Measurements from ENCODE around the gene SMYD3. TPM values are rescaled to one million over a fixed set of nuclear protein-coding genes. Genes with fewer than 3 reads are reported as not detected.

Gene SMYD3
- total RNA-seq, 1 donor from 2014 or later, result 22.3 TPM

GRCh38 chr1:246513041-246513440 lies 6.0 kb upstream of the SMYD3 start:
- H3K36me3 ChIP-seq, result no peaks in the 10 kb centered on the region
- no peak overlapping the region for H3K27ac ChIP-seq
- H3K4me1 ChIP-seq, result no peaks in the 10 kb centered on the region
- no peak for TF ChIP-seq POLR2AphosphoS5 (IDR thresholded peaks at IDR 0.05; ENCODE audit: insufficient read depth in 1 of 2, low read depth in 1 of 2)
- TF ChIP-seq POLR2A (IDR thresholded peaks at IDR 0.05), result no peak
- TF ChIP-seq CTCF (IDR thresholded peaks at IDR 0.05), result no peak
- no peak overlapping the region for H3K4me3 ChIP-seq
- no peaks in the 10 kb centered on the region for H3K27me3 ChIP-seq
- intact Hi-C loops (cut with DNase I), result no loop called here
- peaks cover 12% of the 10 kb centered on the region for H3K9me3 ChIP-seq
- DNase-seq (ENCODE audit: extremely low spot score in 2 of 2), result no peak

- Histone ChIP-seq H3K4me3 (no peak overlapping the region), H3K4me1 (no peaks in the 10 kb centered on the region), H3K27ac (no peak overlapping the region), H3K27me3 (no peaks in the 10 kb centered on the region), H3K36me3 (no peaks in the 10 kb centered on the region), H3K9me3 (peaks cover 12% of the 10 kb centered on the region)
- no peak for DNase-seq (ENCODE audit: extremely low spot score in 2 of 2)
- intact Hi-C loops (cut with DNase I), result no loop called here
- TF ChIP-seq POLR2A (IDR thresholded peaks at IDR 0.05) (no peak), POLR2AphosphoS5 (IDR thresholded peaks at IDR 0.05; ENCODE audit: insufficient read depth in 1 of 2, low read depth in 1 of 2) (no peak), CTCF (IDR thresholded peaks at IDR 0.05) (no peak)
Observed at GRCh38 chr1:246512635-246513034, 5.6 kb upstream of the SMYD3 start.

- Histone ChIP-seq H3K27ac (no peak overlapping the region), H3K4me1 (no peaks in the 10 kb centered on the region), H3K9me3 (peaks cover 12% of the 10 kb centered on the region), H3K36me3 (no peaks in the 10 kb centered on the region), H3K4me3 (no peak overlapping the region), H3K27me3 (no peaks in the 10 kb centered on the region)
- intact Hi-C loops (cut with DNase I), result no loop called here
- no peak for TF ChIP-seq POLR2AphosphoS5 (IDR thresholded peaks at IDR 0.05; ENCODE audit: insufficient read depth in 1 of 2, low read depth in 1 of 2)
- TF ChIP-seq CTCF (IDR thresholded peaks at IDR 0.05), result no peak
- TF ChIP-seq POLR2A (IDR thresholded peaks at IDR 0.05), result no peak
- DNase-seq (ENCODE audit: extremely low spot score in 2 of 2), result no peak
Observed at GRCh38 chr1:246512230-246512629, 5.2 kb upstream of the SMYD3 start.

GRCh38 chr1:246511203-246511602 lies 4.1 kb upstream of the SMYD3 start:
- no peak for DNase-seq (ENCODE audit: extremely low spot score in 2 of 2)
- intact Hi-C loops (cut with DNase I), result no loop called here
- H3K27me3 ChIP-seq, result no peaks in the 10 kb centered on the region
- TF ChIP-seq POLR2AphosphoS5 (IDR thresholded peaks at IDR 0.05; ENCODE audit: insufficient read depth in 1 of 2, low read depth in 1 of 2) (no peak), CTCF (IDR thresholded peaks at IDR 0.05) (no peak), POLR2A (IDR thresholded peaks at IDR 0.05) (no peak)
- no peak overlapping the region for H3K4me3 ChIP-seq
- H3K36me3 ChIP-seq, result no peaks in the 10 kb centered on the region
- H3K4me1 ChIP-seq, result peaks cover 5% of the 10 kb centered on the region
- H3K9me3 ChIP-seq, result peaks cover 9% of the 10 kb centered on the region
- H3K27ac ChIP-seq, result no peak overlapping the region

GRCh38 chr1:246510147-246511030 lies 3.3 kb upstream of the SMYD3 start:
- Histone ChIP-seq H3K9me3 (peaks cover 8% of the 10 kb centered on the region), H3K4me3 (no peak overlapping the region), H3K27me3 (no peaks in the 10 kb centered on the region), H3K27ac (no peak overlapping the region), H3K4me1 (peaks cover 9% of the 10 kb centered on the region), H3K36me3 (no peaks in the 10 kb centered on the region)
- intact Hi-C loops (cut with DNase I), result no loop called here
- DNase-seq (ENCODE audit: extremely low spot score in 2 of 2), result no peak
- TF ChIP-seq CTCF (IDR thresholded peaks at IDR 0.05) (no peak), POLR2AphosphoS5 (IDR thresholded peaks at IDR 0.05; ENCODE audit: insufficient read depth in 1 of 2, low read depth in 1 of 2) (no peak), POLR2A (IDR thresholded peaks at IDR 0.05) (no peak)
